ENCODE data around the gene FSTL5.

FSTL5 gene

DNA sequence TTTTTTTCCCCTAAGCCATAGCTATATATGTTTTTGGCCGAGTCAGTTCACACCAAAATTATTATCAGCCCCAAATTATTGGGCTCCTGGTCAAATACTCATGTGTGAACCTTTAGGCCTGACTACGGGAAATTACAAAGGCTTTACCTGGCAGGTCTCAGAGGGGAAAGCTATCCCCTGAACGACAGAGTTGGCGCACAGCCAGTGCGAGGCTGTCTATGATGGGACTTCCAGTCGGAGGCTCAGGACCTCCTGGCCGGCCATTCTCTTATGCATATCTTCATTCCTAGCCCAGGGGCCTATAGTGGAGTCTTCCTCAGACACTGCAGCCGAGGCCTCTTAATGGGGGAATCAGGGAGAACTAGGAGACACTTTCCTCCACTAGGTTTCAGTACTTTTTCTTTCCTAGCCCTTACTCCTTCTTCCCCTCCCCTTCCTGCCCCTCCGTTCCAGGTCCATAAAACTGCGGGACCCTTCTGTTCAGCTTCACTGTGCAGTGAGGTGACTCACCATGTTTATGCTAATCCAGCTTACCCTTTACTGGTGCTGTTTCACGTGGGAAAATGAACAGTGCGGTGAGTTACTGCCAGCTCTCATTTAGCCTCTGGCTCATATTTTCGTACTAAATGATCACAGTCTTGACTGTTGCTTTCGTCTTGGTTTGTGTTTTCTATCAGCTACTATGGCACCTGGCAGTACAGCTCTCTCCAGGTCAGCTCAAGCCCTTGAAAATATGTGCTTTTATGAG lies 533.9 kb downstream of the FSTL5 start:
- peak; percentile 16 for DNase-seq (ENCODE audit: low read depth)
- H3K4me3 ChIP-seq (ENCODE audit: control insufficient read depth, low read depth, low read length) = no peak overlapping the region
- TF ChIP-seq, protein P1, sequence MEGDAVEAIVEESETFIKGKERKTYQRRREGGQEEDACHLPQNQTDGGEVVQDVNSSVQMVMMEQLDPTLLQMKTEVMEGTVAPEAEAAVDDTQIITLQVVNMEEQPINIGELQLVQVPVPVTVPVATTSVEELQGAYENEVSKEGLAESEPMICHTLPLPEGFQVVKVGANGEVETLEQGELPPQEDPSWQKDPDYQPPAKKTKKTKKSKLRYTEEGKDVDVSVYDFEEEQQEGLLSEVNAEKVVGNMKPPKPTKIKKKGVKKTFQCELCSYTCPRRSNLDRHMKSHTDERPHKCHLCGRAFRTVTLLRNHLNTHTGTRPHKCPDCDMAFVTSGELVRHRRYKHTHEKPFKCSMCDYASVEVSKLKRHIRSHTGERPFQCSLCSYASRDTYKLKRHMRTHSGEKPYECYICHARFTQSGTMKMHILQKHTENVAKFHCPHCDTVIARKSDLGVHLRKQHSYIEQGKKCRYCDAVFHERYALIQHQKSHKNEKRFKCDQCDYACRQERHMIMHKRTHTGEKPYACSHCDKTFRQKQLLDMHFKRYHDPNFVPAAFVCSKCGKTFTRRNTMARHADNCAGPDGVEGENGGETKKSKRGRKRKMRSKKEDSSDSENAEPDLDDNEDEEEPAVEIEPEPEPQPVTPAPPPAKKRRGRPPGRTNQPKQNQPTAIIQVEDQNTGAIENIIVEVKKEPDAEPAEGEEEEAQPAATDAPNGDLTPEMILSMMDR (IDR thresholded peaks at IDR 0.05; ENCODE audit: control insufficient read depth, insufficient read depth, low read depth, low read length, missing control alignments) = no peak

DNA sequence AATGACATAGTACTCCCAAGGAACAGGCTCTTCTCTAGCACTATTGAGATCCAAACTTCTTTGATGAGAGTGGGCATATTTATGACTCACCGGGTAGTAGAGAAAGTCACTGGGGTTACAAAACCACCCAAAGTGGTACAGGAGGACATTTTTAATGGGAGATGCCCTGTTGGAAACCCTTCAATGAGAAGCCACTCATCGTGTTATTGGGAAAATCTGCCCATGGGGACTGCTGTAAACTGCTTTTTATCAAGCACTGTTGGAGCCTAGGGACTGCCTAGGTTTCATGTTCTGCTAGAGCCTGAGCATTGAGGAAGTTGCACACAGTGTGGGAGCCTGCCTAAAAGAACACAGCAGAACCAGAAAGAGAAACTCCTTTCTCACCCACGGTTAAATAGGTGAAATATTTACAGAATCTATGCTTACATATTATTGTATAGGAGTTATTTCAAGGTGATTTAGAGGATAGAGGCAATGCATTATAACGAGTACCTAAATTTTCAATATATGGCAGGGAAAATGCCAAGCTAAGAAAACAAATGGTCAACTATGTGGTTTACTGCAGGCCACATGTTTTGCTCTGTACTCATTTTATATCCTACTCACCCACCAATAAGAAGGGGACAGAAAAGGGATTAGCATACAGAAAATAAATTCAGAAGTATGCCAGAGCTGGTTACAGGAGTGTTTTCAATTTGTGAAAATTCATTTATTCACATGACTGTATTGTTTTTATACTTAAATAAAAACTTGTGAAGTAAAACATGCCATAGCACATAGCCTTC lies 559.1 kb downstream of the FSTL5 start:
- DNase-seq (ENCODE audit: low read depth) = no peak
- TF ChIP-seq, protein P1 (IDR thresholded peaks at IDR 0.05; ENCODE audit: control insufficient read depth, insufficient read depth, low read depth, low read length, missing control alignments) = no peak
- H3K4me3 ChIP-seq (ENCODE audit: control insufficient read depth, low read depth, low read length) = no peak overlapping the region

DNA sequence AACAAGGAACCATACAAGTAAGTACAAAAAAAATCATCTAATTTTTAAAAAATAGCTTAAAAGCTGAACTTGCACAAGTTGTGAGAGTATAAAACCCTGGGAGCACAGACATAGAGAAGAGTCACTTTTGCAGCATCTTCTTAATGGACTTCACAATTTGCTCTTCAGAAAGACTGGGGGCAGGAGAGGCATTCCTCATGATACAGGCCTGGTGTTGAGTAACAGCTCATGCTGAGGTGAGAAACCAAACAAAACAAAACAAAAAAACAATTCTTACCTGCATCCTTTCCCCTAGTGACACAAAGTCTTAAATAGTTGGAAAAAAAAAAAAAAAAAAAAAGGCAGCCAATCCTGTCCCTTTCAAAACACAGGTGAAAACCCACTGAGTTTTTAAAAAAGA lies 562.8 kb downstream of the FSTL5 start:
- no peak overlapping the region for H3K4me3 ChIP-seq (ENCODE audit: control insufficient read depth, low read depth, low read length)
- TF ChIP-seq, protein P1 (IDR thresholded peaks at IDR 0.05; ENCODE audit: control insufficient read depth, insufficient read depth, low read depth, low read length, missing control alignments) = no peak
- DNase-seq (ENCODE audit: low read depth) = no peak

DNA sequence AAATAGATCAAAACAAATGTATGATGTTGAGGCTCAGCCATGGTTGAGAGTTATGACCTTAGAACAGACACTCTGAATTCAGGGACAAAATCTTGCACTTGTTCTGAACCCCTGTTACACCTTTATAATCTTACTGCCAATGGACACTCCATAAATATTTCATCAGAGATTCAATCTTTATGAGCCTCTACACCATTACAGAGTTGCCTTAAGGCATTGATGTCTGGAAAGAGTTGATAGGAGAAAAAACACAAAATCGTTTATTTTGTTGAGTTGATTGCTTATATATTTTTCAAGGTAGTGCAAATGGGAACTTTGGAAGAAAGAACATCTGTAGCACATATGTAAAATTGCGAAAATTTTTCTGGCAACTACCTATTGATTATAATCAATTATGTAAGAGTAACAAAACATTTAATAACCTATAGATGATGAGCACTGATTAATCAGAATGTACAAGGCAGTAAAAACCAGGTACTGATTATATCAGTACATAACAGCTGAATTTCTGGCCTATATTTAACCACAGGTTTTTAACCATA lies 568.5 kb downstream of the FSTL5 start:
- H3K4me3 ChIP-seq (ENCODE audit: control insufficient read depth, low read depth, low read length) = no peak overlapping the region
- TF ChIP-seq, protein P1 (IDR thresholded peaks at IDR 0.05; ENCODE audit: control insufficient read depth, insufficient read depth, low read depth, low read length, missing control alignments) = no peak
- DNase-seq (ENCODE audit: low read depth) = no peak

DNA sequence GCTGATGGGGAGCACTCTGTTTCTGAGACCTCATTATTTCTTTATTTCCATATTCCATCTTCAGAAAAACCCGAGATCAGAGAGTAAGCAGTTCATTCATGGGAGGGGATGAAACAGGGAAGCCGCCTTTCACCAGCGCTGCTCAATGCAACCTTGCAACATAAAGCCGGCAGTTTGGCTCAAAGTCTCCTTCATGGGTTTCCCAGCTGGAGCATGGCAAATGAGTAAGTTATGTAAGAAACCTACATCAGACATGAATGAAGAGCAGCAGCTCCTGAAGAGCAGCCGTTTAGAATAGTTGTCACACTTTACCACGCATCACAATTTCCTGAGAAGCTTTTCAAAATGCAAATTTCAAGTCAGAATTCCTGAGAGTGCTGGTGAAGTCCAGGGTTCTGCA lies 578.8 kb downstream of the FSTL5 start:
- DNase-seq (ENCODE audit: low read depth) = no peak
- no peak overlapping the region for H3K4me3 ChIP-seq (ENCODE audit: control insufficient read depth, low read depth, low read length)
- TF ChIP-seq, protein P1 (IDR thresholded peaks at IDR 0.05; ENCODE audit: control insufficient read depth, insufficient read depth, low read depth, low read length, missing control alignments) = no peak

DNA sequence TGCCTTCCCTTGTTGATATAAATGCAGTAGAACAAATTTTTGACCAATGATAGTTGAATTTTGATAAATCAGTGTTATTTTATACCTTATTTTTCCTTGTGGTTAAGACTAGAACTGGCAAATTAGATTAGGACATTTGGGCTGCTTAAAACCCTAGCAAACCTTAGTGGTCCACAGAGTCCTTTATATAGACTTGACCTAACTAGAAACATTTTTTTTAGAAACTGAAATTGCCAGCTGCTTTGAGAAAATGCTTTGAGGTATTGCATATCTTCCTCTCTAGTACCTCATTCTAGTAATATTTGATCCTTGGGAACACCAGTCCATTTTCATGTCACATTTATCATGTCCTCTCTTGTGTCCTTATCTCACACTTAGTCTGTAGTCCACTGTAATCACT lies 580.3 kb downstream of the FSTL5 start:
- no peak overlapping the region for H3K4me3 ChIP-seq (ENCODE audit: control insufficient read depth, low read depth, low read length)
- no peak for DNase-seq (ENCODE audit: low read depth)
- TF ChIP-seq, protein P1 (IDR thresholded peaks at IDR 0.05; ENCODE audit: control insufficient read depth, insufficient read depth, low read depth, low read length, missing control alignments) = no peak
